Ishikawa (cell line): ENCODE data around the gene CCDC51.
A peak's percentile ranks its signal among the peaks of the same experiment; 100 is the strongest.

ENCODE experiments used
- EP300 ChIP-seq: IDR thresholded peaks from 2 replicates; pipeline ENCODE4 v1.6.1; 2012; ENCODE audit warnings: borderline replicate concordance
- NFIC ChIP-seq: IDR thresholded peaks from 2 replicates; pipeline ENCODE4 v1.6.1; 2012
- RAD21 ChIP-seq: IDR thresholded peaks from 2 replicates; pipeline ENCODE4 v1.6.1; 2012; ENCODE audit warnings: low read depth
- TF ChIP-seq, protein P1 (sequence below): IDR thresholded peaks from 2 replicates; pipeline ENCODE4 v1.6.1; 2012

DNA sequence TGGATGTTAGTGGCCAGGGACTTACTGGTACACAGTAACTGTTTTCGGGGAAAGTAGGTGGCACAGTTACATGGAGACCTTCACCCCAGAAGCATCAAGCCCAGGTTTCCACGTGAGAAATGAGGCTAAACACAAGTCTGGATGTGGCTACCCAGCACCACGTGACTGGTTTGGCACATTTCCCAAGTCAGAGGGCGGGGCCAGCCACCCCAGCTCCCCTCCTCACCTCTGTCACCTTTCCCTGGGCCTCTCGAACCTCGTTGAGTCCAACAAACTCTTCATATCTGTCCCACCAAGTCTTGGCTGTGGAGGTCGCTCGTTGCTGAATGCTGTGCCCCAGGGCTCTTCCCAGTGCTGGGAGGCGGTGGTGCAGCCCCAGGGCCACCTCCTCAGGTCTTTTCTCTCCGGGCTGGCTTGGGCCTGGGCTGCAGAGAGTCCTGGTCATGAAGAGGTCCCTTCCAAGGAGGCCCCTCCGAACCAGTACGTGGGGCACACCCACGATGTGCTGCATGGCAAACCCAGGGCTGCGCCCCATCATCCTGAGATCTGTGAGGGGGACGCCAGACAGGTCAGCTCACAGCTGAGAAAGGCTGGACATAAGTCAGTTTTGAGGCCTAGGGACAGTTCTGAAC is 5.2 kb downstream of the CCDC51 start:
- peak; percentile 55 for TF ChIP-seq NFIC
- no peak for TF ChIP-seq EP300
- TF ChIP-seq RAD21, result no peak
- TF ChIP-seq, protein P1, sequence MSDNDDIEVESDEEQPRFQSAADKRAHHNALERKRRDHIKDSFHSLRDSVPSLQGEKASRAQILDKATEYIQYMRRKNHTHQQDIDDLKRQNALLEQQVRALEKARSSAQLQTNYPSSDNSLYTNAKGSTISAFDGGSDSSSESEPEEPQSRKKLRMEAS, result peak; percentile 74
